GM21381 (cell line): ENCODE results near the gene ADCY2.
"Not testable (repeated sequence)": the region's sequence is repeated elsewhere in the genome, so short reads cannot be mapped to it uniquely, and the experiment has no call there.

Source experiments
- ATAC-seq: cut with Tn5 transposase; IDR thresholded peaks from one replicate; pipeline ENCODE4 v1.9.1; 2021; ENCODE audit warnings: mild to moderate bottlenecking, moderate library complexity; ENCODE audit not compliant: unreplicated experiment

The ADCY2 gene

DNA sequence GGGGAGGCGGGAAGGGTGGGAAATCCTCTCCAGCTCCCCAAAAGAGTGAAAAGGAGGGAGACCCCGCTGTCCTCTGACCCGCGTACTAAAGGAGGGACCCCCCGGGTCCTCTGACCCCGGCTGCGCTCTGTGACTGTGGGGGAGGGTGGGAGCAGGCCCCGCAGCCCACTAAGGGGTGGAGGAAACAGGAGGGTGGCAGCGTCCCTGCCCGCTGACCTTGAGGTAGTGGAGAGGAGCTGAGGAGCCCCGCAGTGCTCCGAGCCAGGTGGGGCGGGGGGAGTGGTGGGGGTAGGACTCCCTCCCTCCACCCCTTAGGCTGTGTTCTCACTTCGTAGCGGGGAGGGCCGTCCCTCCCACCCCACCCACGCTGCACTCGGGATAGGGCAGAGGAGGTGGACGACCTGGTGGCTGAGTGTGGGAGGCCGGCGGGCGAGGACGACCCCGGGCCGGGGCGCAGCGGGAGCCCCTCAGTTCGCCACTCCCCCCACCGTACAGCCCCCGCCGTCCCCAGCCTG lies 449 bp upstream of the ADCY2 start:
- ATAC-seq: no peak

DNA sequence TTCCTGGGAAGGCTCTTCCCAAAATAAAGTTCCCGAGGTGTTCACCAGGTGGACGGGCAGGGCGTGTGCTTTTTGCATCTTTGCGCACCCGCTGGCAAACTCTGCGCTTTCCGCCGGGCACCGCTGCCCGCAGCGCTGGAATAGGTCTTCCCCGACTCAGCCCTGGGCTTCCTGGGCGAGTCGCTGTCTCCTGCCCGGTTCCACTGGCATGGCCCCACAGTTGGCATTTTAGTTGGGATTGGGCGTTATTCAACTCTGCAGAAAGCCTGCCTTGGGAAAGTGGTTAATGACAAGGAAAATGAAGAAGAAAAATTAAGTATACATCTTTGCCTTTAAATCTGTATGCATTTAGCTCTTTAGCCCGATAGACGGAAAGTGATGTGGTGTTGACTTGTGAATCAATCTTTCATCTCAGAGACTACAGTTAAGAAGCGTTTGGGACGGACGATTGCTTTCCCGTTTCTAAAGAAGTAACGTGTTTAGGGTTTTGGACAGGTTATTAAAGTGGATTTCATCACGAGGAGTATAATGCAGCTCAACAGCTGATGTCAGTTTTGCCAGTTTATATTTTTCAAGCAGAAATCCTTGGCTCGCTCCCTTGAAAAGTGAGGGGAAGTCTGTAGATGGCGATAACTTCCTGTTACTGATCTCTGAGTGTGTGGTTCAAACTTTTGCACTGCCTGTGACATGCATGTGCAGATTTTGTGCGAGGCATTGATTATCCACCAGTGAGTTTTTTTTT lies 946 bp downstream of the ADCY2 start:
- ATAC-seq: no peak

DNA sequence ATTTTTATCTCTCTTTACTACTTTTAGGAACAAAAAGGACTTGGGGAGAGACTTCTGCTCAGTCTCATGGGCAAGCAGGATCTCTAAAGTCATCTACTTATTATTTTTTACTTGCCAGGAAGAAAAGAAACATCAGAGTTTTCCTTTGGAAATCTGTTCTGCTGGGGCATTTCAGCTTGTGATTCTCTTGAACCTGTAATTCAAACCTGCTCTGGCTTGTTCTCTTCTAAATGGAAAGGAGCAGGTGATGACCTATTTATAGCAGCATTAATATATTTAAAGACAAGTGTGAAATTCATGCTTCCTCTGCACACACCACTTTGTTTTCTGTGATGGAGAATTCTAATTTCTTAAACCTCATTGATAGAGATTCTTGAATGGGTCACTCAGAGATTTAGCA lies 2.0 kb downstream of the ADCY2 start:
- ATAC-seq: no peak

DNA sequence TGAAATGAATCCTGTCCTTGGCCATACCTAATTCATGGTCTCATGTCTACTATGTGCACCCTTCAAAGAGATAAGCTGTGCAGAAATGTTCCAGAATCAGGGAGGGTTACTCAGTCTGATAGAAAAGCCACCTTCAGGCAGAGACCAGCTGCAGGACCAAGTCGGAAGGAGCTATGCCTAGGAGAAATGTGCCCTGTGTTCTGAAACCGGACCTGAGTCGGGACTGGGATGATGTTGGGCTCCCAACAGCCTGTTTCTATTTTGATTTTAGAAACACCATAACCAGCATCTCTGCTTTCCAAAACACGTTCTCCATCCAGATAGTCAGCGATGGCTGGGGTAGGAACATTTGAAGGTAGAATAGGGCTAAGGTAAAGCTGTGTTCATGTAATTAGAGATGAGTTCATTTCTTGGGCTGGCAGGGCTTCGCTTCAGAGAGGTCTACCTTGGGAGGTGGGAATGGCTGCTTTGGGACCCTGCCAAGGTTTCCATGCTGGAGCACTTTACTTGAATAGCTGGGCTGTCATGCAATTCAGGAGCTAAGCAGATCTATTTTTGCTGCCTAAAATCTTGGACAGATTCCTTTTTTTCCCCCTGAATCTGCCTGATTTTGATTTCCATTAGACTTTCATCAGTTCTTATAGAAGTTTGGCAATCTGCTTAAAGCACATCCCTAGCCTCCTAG lies 2.8 kb downstream of the ADCY2 start:
- ATAC-seq: no peak

DNA sequence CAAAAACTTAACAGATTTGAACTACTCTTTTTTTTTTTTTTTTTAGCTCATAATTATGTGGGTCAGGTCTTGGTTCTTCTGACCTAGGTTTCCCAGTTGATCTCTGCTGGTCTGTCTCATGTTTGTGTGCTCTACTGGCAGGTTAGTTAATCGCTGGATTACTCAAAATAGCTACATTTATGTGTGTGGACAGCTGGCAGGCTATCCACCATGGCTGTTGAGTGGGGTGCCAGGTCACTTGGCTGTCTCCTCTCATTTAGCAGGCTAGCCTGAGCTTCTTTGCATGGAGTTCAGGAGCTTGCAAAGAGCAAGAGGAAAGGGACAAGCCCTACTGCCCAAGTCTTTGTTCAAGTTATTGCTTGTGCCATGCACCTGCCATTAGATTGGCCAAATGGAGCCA lies 9.3 kb downstream of the ADCY2 start:
- ATAC-seq: no peak

DNA sequence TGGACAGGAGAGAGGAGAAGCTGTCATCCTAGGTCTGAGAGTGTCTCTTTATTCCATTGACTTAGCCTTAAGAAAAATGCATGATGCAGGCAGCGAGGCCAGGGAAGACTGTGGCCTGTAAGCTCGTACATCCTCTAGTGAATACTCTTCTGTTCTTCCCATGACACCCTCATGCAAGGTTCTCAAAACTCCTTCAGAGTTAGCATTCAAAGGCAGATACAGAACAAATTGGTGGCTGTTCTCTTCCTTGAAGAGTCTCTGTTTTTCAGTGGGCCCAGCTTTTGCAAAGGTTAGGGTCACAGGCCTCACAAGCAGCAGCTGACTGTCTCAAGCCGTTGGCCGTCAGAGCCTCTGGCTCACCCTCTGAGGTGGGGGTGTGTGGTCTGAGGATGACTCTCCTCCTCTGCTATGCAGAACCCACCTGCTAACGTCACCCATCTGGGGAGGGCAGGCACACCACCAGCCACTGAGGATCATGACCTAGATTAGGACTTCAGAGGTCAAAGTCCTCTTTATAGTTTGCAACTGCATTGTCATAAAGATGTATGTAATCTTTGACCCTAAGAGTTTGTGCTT lies 15.1 kb downstream of the ADCY2 start:
- no peak for ATAC-seq

DNA sequence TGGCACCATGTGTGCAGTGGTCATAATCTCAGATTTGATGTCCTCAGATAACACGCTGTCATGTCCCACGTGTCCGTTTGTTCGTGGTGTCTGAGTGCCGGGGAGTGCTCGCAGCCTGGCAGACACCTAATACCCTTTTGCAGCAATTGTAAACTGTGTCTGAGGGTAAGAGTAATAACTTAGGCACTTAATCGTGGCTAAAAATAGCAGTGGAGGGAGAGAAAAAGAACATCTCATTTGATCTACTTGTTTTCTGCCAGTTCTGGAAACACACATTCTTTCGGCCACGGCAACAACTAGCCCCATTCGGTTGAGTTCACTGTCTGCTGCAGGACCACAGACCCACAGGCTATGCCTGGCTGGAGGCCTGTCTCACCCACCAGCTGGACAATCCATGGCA lies 16.5 kb downstream of the ADCY2 start:
- ATAC-seq: no peak

DNA sequence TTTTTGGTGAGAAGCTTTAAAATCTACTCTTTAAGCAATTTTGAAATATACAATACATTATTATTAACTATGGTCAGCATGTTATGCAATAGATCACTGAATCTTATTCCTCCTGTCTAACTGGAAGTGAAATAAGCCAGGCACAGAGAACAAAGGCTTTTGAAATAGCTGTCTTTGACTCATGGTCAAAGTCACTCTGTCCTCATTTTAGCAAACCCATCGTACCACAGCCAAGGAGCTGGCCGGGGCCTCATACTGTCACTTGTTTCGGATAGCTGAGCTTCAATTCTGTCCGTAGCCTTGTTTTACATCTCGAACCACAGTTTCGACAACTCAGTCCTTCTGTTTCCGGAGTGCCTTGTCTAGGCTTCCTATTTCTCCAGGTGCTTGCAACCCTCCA lies 19.2 kb downstream of the ADCY2 start:
- no peak for ATAC-seq

DNA sequence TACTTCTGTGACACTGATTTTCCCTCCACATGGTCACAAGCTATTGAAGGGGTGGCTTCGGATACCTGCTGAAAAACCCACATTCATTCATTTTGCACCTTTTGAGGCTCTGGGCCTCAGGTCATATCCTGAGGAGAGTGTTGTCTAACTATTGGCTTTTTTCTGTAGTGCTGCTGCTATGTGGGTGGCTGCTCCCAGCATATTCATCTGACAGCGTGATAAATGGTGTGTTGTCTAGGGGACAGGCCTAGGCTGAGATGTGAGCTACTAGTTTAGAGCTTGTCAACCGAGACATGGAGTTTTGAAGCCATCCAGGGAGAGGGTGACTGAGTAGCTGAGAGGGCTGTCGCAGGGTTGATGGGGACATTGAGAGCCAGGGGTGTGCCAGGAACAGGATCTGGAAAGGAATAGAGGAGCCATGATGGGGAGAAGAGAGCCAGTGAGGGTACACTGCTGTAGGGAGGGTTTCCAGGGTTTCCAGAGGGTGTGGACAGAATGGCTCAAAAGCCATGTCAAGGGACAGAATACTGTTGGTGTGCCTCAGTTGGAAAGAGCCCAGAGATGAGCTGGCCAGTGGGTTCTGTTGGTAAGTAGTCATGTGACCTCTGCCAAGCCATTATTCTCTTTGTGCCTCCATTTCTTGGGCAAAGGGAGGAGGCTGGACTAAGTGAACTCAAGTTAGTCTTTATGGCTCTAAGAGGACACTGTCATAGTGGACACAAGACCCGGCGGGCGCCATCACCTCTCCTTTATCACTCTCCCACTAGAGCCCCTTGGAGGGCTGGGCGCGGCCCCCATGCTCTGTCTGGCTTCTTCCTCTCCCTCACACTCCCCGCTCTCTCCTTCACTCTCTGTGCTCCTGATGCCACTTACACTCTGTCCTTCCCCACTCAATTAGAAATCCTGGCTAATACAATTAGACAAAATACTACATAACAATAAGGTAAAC lies 19.9 kb downstream of the ADCY2 start:
- no peak for ATAC-seq

DNA sequence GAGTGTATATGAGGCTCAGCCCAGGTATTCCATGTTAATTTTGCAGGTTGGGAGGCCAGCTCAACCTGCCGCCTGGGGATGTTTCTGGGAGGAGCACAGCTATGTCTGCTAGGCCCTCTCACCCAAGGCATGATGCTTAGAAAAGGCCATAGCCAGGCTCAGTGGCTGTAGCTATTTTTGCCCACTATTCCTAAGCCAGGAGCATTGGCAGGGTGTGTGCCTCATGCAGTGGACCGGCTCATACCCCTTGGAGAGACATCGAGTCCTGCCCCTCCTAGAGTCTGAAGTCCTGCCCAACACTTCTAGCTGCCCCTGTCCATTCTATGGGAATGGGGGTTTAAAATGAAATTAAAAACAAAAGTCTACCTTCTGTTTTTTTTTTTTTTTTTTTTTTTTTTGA lies 22.3 kb downstream of the ADCY2 start:
- no peak for ATAC-seq

DNA sequence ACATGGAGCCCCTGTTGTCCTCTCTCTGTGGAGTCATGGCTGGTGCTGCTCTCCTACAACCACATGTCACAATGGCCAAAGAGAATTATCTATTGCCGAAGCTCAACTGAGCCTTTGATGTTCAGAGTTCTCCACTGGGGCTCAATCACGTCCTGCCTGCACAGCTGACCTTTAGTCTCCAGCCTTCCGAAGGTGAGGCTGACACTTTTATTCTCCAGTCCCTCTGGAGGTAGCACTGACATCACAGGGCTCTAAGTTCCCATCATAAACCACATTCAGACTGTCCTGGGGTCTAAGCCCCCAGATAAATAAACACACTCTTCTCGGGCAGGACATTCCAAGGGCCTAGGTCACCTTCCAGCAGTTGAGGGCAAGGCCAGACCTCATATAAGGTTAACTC lies 23.4 kb downstream of the ADCY2 start:
- no peak for ATAC-seq

DNA sequence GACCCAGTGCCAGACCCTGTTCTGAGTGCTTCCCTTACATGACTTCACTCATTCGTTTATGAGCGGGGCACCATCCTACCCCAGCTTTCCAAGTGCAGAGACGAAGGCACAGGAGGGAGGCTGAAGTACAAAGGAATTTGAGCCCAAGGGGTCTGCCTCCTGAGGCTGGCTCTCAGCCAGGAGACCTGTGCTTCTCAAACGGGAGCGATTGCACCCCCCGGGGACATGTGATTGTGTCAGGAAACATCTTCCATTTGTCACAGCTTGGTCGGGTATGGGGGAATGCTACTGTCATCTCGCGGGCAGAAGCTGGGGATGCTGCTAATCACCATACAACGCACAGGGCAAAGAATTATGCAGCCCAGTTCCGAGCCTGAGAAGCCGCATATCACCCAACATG lies 23.9 kb downstream of the ADCY2 start:
- no peak for ATAC-seq

DNA sequence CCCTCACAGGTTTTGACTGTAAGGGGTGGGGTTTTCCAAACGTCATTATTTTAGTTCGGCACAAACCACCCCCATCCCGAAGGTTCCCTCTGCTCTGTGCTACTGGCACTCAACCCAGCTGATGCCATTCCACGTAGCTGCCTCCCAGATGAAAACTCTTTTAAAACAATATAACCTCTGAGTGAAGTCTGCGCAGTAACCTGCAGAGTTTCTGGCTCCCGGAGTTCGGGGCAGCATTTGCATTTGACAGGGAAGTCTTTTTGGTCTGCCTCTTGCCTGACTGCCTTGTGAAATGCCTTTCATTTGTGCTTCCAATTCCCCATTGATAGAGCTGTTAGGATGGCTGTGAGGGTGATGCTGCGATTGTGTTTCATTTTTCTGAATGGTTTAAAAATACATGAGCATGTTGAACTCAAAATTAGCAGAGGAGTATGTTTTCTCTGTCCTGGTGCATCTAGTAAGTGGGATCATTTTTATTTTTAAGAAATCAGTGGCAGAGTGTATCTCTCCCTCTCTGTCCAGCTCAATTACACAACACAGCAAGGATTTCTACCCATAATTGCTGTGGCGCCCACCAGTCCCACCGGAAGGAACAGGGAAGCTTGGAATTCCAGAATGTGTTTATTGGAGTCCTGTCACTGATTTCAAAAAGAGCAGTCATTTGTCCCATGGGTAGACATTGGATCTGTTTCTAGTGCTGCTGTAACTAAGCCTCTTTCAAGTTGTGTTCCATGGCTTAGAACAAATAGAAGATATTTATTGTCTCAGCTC lies 24.8 kb downstream of the ADCY2 start:
- no peak for ATAC-seq

DNA sequence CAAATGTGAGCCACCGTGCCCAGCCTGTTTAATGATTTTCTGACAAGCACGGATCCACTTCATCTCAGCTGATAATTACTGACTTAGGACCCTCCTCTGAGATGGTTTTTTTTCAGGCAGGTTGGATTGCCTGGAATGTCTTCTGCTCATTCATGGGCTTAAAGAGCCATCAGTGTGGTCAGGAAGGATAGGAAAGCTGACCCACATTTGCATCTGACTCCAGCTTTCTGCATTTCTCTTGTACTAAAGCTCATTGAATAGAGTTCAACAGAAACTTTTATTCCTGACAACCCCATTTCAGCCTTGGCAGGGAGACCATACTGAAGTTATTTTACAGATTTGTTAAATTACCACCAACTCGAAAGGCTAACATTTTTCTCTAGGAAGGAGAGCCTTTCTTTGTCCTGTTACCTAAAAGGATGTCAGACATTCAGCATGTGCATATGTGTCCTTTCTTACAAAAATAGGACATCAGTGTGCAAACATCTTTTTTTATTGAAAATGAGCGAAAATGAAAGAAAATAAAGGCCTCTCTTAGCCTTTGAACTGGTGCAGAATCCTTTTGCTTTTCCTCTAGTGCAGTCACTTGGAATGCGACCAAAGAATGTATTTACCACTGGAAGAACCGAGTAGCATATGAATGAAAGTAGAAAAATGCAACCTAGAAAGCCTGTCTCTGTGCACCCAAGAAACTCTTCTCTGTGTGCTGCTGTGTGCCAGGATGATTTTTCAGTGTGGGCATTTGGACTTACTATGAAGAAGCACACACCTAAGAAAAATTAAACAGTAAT lies 26.6 kb downstream of the ADCY2 start:
- no peak for ATAC-seq

DNA sequence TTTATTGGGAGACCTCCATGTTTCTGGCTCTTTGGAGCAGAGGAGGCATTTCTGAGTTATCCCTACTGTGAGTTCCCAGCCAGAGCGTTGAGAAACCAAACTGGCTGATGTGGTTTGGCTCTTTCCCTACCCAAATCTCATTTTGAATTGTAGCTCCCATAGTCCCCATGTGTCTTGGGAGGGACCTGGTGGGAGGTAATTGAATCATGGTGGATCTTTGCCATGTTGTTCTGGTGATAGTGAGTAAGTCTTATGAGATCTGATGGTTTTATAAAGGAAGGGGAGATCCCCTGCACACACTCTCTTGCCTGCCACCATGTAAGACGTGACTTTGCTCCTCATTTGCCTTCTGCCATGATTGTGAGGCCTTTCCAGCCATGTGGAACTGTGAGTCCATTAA lies 27.3 kb downstream of the ADCY2 start:
- not testable (repeated sequence) for ATAC-seq

DNA sequence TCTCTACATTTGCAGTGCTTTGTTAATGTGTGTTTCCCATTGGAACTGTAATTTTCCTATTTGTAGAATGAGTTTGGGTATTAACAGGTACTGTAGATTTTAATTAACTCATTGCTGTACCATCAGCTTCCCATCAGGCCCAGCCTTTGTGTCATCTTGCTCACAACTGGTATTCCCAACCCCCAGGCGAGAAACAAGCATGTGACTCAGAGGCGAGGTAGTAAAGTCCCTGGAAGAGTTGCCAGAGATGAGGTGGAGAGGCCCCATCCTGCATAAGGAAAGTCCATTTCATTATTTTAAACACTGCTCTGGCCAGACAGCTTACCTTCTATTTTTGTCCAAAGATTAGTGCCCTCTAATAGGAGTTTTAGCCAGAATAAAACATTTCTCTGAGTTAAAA lies 29.9 kb downstream of the ADCY2 start:
- no peak for ATAC-seq

DNA sequence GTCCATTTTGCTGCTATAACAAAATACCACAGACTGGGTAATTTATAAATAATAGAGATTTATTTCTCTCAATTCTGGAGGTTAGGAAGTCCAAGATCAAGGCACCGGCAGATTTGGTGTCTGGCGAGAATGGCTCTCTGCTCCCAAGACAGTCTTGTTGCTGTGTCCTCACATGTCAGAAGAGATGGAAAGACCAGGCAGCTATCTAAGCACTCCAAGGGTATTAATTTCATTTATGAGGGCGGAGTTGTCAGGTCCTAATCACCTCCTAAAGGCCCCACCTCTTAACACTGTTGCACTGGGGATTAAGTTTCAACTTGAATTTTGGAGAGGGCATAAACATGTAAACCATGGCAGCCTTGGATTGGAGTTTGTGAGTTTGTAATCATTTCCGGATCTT lies 30.3 kb downstream of the ADCY2 start:
- ATAC-seq: no peak

DNA sequence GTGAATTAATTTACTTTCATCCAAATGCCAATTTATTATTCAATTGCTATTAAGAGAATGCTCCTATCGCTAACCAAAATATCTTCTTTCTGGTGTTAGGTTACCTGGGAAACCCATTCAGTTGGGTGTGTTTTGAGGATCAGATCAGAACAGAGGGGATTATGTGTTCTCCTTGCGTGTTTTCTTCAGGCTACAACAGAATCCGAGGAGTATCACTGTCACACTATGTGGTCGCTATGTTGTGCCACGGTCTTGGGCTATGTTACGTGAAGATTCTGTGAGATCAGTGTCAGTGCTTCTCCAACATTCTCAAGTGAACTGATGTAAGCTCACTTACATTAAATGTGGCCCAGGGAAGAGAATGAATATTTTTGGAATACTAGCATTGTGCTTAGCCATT lies 39.0 kb downstream of the ADCY2 start:
- no peak for ATAC-seq

DNA sequence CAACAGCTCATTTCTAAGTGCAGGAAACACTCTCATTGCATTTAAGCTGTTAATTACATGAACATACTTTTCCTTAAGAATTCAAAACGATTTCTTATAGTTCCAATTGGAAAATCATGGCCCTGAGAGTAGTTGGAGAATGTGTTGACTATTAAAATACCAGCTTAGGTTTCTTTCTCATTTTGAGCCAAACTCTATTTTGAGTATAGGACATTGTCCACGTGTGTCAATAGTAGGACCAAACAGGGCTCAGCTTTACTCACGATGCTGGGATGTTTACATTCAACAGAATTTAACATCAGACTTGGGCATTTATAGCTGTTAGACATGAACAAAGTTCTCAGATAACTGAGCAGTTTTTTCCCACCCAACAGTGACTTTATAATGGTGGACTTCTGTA lies 39.6 kb downstream of the ADCY2 start:
- no peak for ATAC-seq

DNA sequence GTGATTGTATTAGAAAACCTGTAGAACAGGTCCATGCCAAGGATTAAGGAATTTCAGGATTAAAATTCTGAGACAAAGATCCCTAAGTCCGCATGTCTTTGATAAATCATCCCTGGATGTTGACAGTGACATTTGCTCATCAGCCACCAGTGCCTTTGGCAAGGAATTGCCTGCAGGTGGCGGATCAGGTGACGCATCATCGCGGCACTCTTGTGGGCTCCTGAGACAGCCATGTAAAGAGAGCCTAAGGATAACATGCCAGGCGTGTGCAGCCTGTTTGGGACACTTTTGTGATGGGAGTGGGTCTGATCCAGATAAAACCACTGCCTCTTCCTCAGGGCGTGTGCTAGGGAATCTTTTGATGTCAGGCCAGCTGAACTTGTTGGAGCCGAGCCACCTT lies 40.6 kb downstream of the ADCY2 start:
- no peak for ATAC-seq
